Right lobe of liver (tissue), 6 donors: Measurements from ENCODE around the gene CSRNP2. TPM values are rescaled to one million over a fixed set of nuclear protein-coding genes. Genes with fewer than 3 reads are reported as not detected.
A peak's percentile ranks its signal among the peaks of the same experiment; 100 is the strongest.

Source experiments
- ATAC-seq, 4 donors: fragments of 200-7000 bp; cut with Tn5 transposase; one replicate each; pipeline ENCODE4 v1.9.1; 2020; ENCODE audit warnings: mild to moderate bottlenecking in 4 of 4, moderate library complexity in 4 of 4
- DNase-seq, 3 donors: peaks; one replicate each; pipeline ENCODE4 v3.0.0-alpha.2; 2020
- H3K27ac ChIP-seq, 3 donors: fragments of 200-600 bp; one replicate each; pipeline ENCODE4 v1.8.0; 2022
- H3K27me3 ChIP-seq, 2 donors: fragments of 200-600 bp; one replicate each; pipeline ENCODE4 v1.8.0; 2022
- H3K36me3 ChIP-seq, 4 donors: fragments of 200-600 bp; sonication (generic) in 1 of 4; one replicate each; pipeline versions ENCODE4 v1.5.1 to v1.8.0; 2017 to 2022; ENCODE audit warnings: control low read depth in 1 of 4
- H3K4me1 ChIP-seq, 4 donors: fragments of 200-600 bp; sonication (generic) in 1 of 4; one replicate each; pipeline versions ENCODE4 v1.5.1 to v1.8.0; 2017 to 2022; ENCODE audit warnings: control low read depth in 1 of 4
- H3K4me3 ChIP-seq, 3 donors: fragments of 200-600 bp; one replicate each; pipeline ENCODE4 v1.8.0; 2022
- H3K9me3 ChIP-seq, 4 donors: fragments of 200-600 bp; sonication (generic) in 1 of 4; one replicate each; pipeline versions ENCODE4 v1.5.1 to v1.8.0; 2017 to 2022; ENCODE audit warnings: control low read depth in 1 of 4
- CTCF ChIP-seq, 4 donors: fragments of 200-600 bp in 3 of 4; fragments of 450-650 bp in 1 of 4; IDR thresholded peaks; one replicate each; pipeline versions ENCODE4 v1.5.1 to v1.8.0; 2016 to 2022; ENCODE audit warnings: antibody characterized with exemption in 4 of 4, mild to moderate bottlenecking in 2 of 4
- POLR2A ChIP-seq: fragments of 450-650 bp; IDR thresholded peaks from one replicate; pipeline ENCODE4 v1.6.1; 2017; ENCODE audit warnings: antibody characterized with exemption, mild to moderate bottlenecking
- WGBS: methylation state at CpG from one replicate; pipeline ENCODE4 v1.1.6; 2018; ENCODE audit warnings: low coverage, low lambda C conversion rate; ENCODE audit not compliant: insufficient coverage; ENCODE audit errors: missing lambda C conversion rate; 5-methylcytosine and 5-hydroxymethylcytosine counted together
- intact Hi-C, 2 donors: fragments of 100-400 bp; cut with DNase I; formaldehyde crosslinking; loops; one replicate each; pipeline versions ENCODE4 v1.11.2 to v1.14.1; 2022
- long read RNA-seq: library from polyadenylated mRNA; unstranded; transcript quantifications from one replicate; pipeline ENCODE4 v2.0.0, GENCODE V29; 2019
- total RNA-seq, 6 experiments: library from RNA; depleted of rRNA in 2 of 6; stranded (reverse); fragments of >200 nt in 2 of 6; fragmentation: NEBNext Ultra II Directional in 3 of 6; extraction: Animal tissue kit (Norgen Biotek cat#: 25700) in 3 of 6; gene quantifications; one replicate each; pipeline versions ENCODE4 v1.1.0 to v1.2.4, GENCODE V29; 2016 to 2023
- donor health status: DM: no; HTN: yes; CAD: no.
- donor health status: DM: no; HTN: no; CAD: no.
- donor health status: DM: no; HTN: no; CAD: no.
- donor health status: DM: no; HTN: yes; CAD: no.
- donor health status: DM: no; HTN: yes; CAD: no.

CSRNP2 gene
- total RNA-seq, result 1 to 10 TPM; 5.2 to 9.4 (median 6.7) TPM
- long read RNA-seq, result 0 reads

- no peaks in the 10 kb centered on the region for H3K27me3 ChIP-seq
- TF ChIP-seq CTCF (IDR thresholded peaks at IDR 0.05) (peak in 1 of 4 donors; percentile 19), POLR2A (peak; percentile 100)
- ATAC-seq (peak; percentile 100), DNase-seq (peak; percentile 96 to 97 (median 97))
- intact Hi-C loops, result no loop called here
- peak within 1 kb of the TSS; percentile 72 to 91 (median 86) for H3K4me3 ChIP-seq
- peak within 1 kb of the TSS; percentile 48 to 80 (median 77) for H3K27ac ChIP-seq
- H3K9me3 ChIP-seq, result no peaks in the 10 kb centered on the region
- under 1% methylated on average over 19 of the region's 74 CpGs for WGBS
- no peaks in the 10 kb centered on the region for H3K4me1 ChIP-seq
- H3K36me3 ChIP-seq, result no peaks in the 10 kb centered on the region
Measured at GRCh38 chr12:51083126-51083833, at the start of gene CSRNP2. TSS of gene CSRNP2 (minus strand) at chr12:51083596. CDS start at chr12:51076561, 7,035 bp downstream.

- no peak overlapping the region for H3K27ac ChIP-seq
- intact Hi-C loops, result no loop called here
- WGBS, result 100% methylated on average over 2 of the region's 5 CpGs
Measured at GRCh38 chr12:51132693-51133092, 49.3 kb upstream of the CSRNP2 start.

GRCh38 chr12:51131745-51132521 lies 48.5 kb upstream of the CSRNP2 start:
- 89% methylated on average over 2 of the region's 5 CpGs for WGBS
- intact Hi-C loops, result no loop called here
- no peaks in the 10 kb centered on the region for H3K27me3 ChIP-seq
- no peak overlapping the region for H3K27ac ChIP-seq
- ATAC-seq, result no peak
- no peak for DNase-seq
- H3K4me3 ChIP-seq, result no peak overlapping the region
- no peak for TF ChIP-seq CTCF (IDR thresholded peaks at IDR 0.05)
- no peaks in the 10 kb centered on the region for H3K9me3 ChIP-seq
- no peaks in the 10 kb centered on the region for H3K36me3 ChIP-seq
- no peaks in the 10 kb centered on the region for H3K4me1 ChIP-seq

More at GRCh38 chr12:51132693-51133092, 49.3 kb upstream of the CSRNP2 start:
- DNase-seq, result no peak
- ATAC-seq, result no peak
- Histone ChIP-seq H3K4me3 (no peak overlapping the region), H3K9me3 (no peaks in the 10 kb centered on the region), H3K36me3 (no peaks in the 10 kb centered on the region), H3K4me1 (no peaks in the 10 kb centered on the region), H3K27me3 (no peaks in the 10 kb centered on the region)
- no peak for TF ChIP-seq CTCF (IDR thresholded peaks at IDR 0.05)
- TF ChIP-seq POLR2A, result no peak

GRCh38 chr12:51128919-51129318 lies 45.5 kb upstream of the CSRNP2 start:
- ATAC-seq (no peak), DNase-seq (no peak)
- 94% methylated on average over 3 of the region's 3 CpGs for WGBS
- no peaks in the 10 kb centered on the region for H3K36me3 ChIP-seq
- TF ChIP-seq POLR2A (no peak), CTCF (IDR thresholded peaks at IDR 0.05) (no peak)
- no peak overlapping the region for H3K27ac ChIP-seq
- no peak overlapping the region for H3K4me3 ChIP-seq
- intact Hi-C loops, result no loop called here
- H3K9me3 ChIP-seq, result no peaks in the 10 kb centered on the region
- H3K27me3 ChIP-seq, result no peaks in the 10 kb centered on the region
- H3K4me1 ChIP-seq, result no peaks in the 10 kb centered on the region
